Adipocyte (in vitro differentiated cells): ENCODE results near the gene IGFN1.

Experiments used
- DNase-seq: peaks from one replicate; pipeline ENCODE4 v3.0.0-alpha.2; 2015; ENCODE audit warnings: low read depth
- H3K27me3 ChIP-seq: replicated peaks from 2 replicates; pipeline ENCODE4 v1.7.0; 2013; ENCODE audit warnings: mild to moderate bottlenecking, low read length, moderate library complexity; ENCODE audit not compliant: control insufficient read depth, insufficient read depth
- H3K36me3 ChIP-seq: 2 replicates; pipeline ENCODE4 v1.7.0; 2013; ENCODE audit warnings: low read length, mild to moderate bottlenecking, moderate library complexity; ENCODE audit not compliant: control insufficient read depth, insufficient read depth, severe bottlenecking
- H3K4me1 ChIP-seq: 2 replicates; pipeline ENCODE4 v1.7.0; 2013; ENCODE audit warnings: mild to moderate bottlenecking, low read length, moderate library complexity; ENCODE audit not compliant: control insufficient read depth, insufficient read depth
- H3K4me3 ChIP-seq: 2 replicates; pipeline ENCODE4 v1.7.0; 2013; ENCODE audit warnings: mild to moderate bottlenecking, low read length, moderate library complexity
- H3K9ac ChIP-seq: 2 replicates; pipeline ENCODE4 v1.7.0; 2013; ENCODE audit warnings: mild to moderate bottlenecking, low read length, moderate library complexity
- H3K9me3 ChIP-seq: 2 replicates; pipeline ENCODE4 v1.7.0; 2013; ENCODE audit warnings: mild to moderate bottlenecking, low read length, moderate library complexity; ENCODE audit not compliant: control insufficient read depth

Gene IGFN1

DNA sequence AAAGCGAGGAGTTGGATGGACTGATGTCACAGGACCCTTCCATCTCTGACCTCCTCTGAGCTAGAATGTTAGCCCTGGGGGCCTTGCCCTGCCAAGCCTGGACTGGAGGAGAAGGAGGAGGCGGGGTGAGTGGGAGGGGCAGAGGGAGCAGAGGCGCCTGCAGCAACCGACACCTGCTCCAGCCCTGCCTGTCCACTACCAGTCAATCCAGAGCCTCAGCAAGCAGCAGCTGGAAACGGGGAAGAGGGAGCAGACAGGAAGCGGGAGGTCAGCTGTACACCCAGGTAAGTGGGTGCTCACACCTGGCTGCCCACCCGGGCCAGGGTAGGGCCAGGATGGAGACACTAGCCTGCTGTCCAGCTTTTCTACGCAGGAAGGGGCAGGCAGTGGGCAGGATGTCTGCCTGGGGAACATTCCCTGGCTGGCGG lies at the start of gene IGFN1:
Gene IGFN1, plus strand, starts transcription at position 201 of the 428 bp plus-strand sequence. CDS start 2,470 bp downstream, outside the sequence.
- DNase-seq, result no peak
- H3K9ac ChIP-seq, result no peak within 1 kb of the TSS
- H3K36me3 ChIP-seq, result no peaks in the 10 kb centered on the region
- no peaks in the 10 kb centered on the region for H3K9me3 ChIP-seq
- H3K4me1 ChIP-seq, result peaks cover 18% of the 10 kb centered on the region
- H3K4me3 ChIP-seq, result no peak within 1 kb of the TSS
- H3K27me3 ChIP-seq, result no peaks in the 10 kb centered on the region

DNA sequence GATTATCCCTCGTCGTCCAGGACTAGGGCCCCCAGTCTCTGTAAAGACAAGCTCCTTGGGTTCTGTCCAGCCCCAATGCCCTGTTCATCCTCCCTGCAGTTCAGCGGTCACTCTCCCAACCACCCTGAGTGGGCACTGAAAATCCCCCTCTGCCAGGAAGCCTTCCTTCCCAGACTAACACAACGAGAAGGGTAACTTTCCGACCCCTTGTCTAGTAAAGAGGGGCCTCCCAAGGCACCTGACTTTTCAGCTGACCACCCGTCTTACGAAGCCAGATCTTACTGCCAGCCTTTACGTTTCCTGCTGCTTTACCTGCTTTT lies 49.7 kb upstream of the IGFN1 start:
- no peak for DNase-seq
- Histone ChIP-seq H3K9me3 (no peaks in the 10 kb centered on the region), H3K27me3 (no peaks in the 10 kb centered on the region), H3K36me3 (peaks cover 29% of the 10 kb centered on the region), H3K4me3 (no peak overlapping the region), H3K9ac (no peak overlapping the region), H3K4me1 (peaks cover 36% of the 10 kb centered on the region)

DNA sequence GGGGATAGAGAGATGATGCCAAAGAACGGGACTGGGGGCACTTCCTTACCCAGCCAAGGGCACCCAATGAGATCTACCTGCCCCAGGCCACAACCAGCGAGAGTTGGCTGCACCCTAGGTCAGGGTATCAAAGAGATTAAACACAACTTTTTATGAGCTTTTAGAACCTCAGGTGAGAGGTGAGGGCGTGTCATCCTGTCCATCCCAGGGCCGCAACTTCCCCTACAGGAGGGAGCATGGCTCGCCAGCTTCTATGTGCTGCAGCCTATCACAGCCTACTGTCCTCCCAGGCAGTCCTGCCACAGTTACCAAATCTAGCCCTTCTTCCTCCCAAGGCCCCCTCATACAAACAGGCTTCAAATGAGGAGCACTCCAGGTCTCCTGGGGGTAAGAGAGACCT lies 49.2 kb upstream of the IGFN1 start:
- Histone ChIP-seq H3K27me3 (no peaks in the 10 kb centered on the region), H3K4me1 (peaks cover 36% of the 10 kb centered on the region), H3K9me3 (no peaks in the 10 kb centered on the region), H3K9ac (no peak overlapping the region), H3K36me3 (peaks cover 33% of the 10 kb centered on the region), H3K4me3 (no peak overlapping the region)
- DNase-seq, result no peak

DNA sequence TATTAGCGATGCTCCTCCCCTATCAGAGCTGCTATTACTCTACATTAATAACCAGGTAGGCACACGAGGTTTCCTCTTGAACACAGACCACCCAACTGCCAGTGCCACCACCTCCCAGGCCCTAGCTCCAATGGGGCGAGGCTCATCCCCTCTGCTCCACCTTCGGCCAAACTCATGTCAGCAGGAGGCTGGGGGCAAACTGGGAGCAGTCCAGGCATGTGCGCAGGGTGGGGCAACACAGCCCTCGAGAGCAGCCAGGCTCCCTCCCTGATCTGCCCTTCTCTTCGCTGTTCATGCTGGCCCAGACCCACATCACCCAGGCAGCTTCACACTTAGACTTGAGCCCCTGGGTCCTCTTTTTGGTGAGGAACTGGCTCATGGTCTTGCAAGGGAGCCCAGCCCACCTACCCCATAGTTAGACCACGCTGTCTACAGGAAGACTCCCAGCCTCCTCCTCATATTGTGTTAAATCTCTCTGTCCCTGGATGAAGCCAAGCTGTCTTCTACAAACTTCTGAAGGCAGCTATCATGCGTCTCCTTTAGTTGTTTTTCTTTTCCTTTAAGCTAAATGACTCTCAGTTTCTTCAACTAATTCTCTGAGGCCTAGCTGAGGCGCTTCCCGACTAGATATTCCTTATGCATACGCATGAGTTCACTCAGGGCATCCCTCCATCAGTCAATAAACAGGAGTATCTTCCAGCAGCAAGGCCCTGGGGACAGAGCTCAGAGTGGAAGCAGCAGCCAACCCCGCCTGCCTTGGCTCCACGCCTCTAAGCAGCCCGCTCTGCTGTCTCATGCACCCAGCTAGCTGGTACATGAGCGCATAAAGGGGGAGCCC lies 48.4 kb upstream of the IGFN1 start:
- Histone ChIP-seq H3K9me3 (no peaks in the 10 kb centered on the region), H3K4me3 (no peak overlapping the region), H3K36me3 (peaks cover 41% of the 10 kb centered on the region), H3K27me3 (no peaks in the 10 kb centered on the region), H3K9ac (no peak overlapping the region), H3K4me1 (peaks cover 31% of the 10 kb centered on the region)
- DNase-seq, result no peak

DNA sequence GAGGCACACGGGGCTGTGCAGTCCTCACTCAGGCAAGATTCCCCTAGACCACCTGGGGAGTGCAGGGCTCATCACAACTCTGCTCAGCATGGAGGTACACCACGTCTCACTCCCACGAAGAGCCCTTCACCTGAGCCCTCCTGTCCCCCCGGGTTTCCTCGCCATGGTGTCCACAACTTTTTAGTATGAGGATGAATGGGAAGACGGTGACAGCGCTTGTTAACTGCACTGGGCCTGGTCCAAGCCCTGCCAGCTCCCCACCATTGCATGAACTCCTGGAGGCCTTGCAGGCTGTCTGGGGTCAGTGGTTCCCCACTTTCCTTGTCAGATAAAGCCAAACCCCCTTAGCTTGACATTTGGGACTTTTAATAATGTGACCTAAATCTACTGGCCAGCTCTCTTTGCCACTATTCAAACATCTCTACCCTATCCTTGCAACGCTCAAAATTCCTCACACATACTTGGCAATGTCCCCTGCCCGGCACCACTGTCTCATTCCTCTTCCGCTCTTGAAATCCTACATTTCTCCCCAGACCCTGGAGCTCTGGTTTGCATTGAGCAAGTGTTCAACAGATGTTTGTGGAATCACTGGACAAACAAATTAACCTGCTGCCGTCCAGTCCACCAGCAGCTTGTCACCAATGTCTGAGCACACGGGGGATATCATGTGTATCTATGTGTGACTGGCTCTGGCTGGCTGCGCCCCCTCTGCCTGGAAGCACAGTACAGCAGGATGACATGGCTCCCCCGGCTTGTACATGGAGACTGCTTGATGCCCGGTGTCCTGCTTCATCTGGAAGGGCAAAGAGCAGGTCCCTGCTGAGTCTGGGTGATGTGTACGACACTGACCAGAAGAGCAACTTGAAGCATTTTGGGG lies 47.5 kb upstream of the IGFN1 start:
- H3K9me3 ChIP-seq, result no peaks in the 10 kb centered on the region
- peaks cover 22% of the 10 kb centered on the region for H3K4me1 ChIP-seq
- no peak for DNase-seq
- no peak overlapping the region for H3K9ac ChIP-seq
- H3K27me3 ChIP-seq, result no peaks in the 10 kb centered on the region
- peaks cover 44% of the 10 kb centered on the region for H3K36me3 ChIP-seq
- no peak overlapping the region for H3K4me3 ChIP-seq

DNA sequence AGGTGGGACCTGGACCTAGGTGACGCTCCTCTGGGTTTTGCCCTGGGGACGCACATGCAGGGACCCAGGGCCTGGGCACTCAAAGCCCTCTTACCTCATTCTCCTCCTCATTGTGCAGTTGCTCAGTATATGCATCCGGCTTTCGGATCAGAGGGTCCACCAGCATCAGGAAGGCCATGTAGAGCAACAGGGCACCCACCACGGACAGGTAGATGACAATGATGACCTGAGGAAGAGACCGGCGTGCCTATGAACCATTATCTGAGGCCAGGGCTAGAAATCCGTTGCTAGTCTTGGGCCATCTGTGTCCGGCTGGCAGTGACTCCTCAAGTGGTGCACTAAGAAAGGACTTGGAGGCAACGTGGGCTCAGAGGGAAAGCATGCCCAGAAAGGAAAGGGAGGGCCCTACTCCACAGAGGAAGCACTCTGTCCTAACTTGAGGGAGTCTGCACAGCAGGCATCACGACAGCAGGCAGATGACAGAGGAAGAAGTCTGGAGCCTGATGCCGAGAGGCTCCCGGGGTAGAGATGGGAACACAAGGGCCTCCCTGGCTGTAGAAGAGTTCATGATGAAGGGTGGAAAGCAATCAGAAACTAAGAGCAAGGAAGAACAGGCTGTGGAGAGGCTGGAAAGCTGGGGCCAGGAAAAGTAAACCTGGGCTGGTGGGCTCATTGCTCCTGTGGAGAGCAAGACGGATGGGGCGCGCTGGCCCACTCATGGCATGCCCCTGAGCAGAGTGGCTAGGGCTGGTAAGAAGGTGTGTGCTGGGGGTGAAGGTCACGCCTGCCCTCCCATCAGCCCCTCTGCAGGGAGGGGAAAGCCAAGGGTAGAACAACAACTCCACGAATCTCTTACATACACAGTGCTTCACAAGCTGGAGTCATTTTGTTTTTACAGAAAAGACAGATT lies 46.6 kb upstream of the IGFN1 start:
- Histone ChIP-seq H3K4me1 (peaks cover 16% of the 10 kb centered on the region), H3K36me3 (peaks cover 53% of the 10 kb centered on the region), H3K27me3 (no peaks in the 10 kb centered on the region), H3K9me3 (no peaks in the 10 kb centered on the region), H3K9ac (no peak overlapping the region), H3K4me3 (no peak overlapping the region)
- no peak for DNase-seq

DNA sequence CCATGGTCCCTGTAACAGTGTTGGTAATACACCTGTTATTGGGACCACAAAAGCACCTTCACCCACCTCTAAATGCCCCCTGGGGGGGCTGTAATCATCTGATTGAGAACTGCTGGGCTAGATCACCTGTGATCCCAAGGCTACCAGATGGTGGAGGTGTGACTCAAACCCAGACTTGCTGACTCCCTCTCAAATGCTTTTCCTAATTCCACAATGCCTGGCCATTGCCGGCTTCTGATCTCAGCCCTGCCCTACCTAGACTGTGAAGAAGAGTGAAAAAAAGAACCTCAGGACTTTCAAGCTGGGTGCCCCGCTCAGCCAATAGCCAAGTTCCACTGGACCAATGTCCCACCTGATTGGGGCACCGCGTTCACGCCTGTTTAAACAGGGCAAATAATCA lies 45.9 kb upstream of the IGFN1 start:
- no peak overlapping the region for H3K9ac ChIP-seq
- H3K36me3 ChIP-seq, result peaks cover 53% of the 10 kb centered on the region
- no peaks in the 10 kb centered on the region for H3K9me3 ChIP-seq
- no peak for DNase-seq
- no peak overlapping the region for H3K4me3 ChIP-seq
- H3K27me3 ChIP-seq, result no peaks in the 10 kb centered on the region
- H3K4me1 ChIP-seq, result peaks cover 16% of the 10 kb centered on the region

DNA sequence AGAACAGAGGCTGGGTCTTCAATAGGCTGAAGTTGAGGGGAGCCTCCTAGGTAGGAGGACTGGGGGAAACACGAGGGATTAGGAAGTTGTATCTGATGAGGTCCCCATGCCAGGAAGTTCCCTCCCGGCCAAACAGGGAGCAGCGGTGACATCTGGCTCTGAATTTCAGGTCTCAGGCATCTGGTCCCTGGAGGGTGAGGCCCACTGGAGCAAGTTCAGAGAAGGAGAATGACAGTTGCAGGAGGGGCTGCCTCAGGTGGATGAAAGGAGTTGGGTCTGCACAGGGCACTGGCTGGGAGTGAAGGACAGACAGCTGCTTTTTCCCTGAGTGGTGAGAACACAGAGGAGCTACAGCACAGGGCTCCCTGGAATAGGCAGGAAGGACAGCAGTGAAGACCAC lies 45.5 kb upstream of the IGFN1 start:
- peaks cover 56% of the 10 kb centered on the region for H3K36me3 ChIP-seq
- no peaks in the 10 kb centered on the region for H3K9me3 ChIP-seq
- H3K9ac ChIP-seq, result no peak overlapping the region
- no peaks in the 10 kb centered on the region for H3K27me3 ChIP-seq
- DNase-seq, result no peak
- no peak overlapping the region for H3K4me3 ChIP-seq
- H3K4me1 ChIP-seq, result peaks cover 16% of the 10 kb centered on the region

DNA sequence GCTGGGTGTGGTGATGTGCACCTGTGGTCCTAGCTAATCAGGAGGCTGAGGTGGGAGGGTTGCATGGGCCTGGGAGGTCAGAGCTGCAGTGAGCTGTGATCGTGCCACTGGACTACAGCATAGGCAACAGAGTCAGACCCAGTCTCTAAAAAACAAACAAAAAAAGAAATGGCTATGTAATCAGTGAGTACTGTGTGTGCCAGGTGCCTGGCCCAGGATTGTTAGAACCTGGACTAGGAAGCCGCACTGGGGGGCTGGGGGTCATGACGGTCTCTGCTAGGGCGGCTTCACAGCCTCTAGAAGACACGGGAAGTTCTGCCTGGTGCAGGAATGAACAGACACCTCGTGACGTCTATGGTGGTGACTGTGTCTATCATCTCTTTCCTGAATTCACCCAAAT lies 44.8 kb upstream of the IGFN1 start:
- no peak overlapping the region for H3K9ac ChIP-seq
- peaks cover 57% of the 10 kb centered on the region for H3K36me3 ChIP-seq
- no peak overlapping the region for H3K4me3 ChIP-seq
- H3K4me1 ChIP-seq, result peaks cover 16% of the 10 kb centered on the region
- DNase-seq, result no peak
- H3K27me3 ChIP-seq, result no peaks in the 10 kb centered on the region
- H3K9me3 ChIP-seq, result no peaks in the 10 kb centered on the region

DNA sequence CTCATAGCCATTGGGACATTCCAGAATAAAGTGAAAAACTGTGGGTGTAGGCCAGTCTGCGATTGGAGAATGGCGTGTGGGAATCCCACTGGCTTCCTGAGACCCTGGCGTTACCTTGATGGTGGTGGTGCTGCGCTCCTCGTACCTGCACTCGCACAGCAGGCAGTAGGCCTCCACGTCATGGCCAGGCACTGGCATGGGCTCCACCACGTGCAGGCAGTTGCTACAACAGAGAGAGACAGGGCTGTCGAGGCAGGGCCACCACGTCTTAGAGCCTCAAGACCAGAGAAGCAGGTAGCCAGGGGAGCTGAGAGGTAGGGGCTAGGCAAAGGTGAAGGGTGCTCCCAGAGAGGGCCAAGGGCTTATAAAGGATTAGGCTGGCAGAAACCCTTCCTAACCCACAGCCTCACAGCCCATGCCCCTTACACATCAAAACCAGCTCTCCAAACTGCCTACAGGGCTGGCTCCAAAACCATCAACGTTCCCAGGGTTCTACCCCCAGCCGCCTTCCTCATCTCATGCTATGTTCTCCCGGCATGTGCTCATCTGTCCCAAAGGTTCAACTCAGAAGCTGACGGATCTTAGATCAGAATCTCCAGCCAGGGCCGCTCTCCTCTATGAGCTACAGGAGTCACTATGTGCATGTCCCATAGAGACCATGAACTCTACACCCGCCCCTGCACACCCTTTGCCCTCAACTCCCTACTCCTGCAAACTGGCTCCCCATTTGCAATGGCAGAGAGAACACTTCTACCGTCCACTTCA lies 43.8 kb upstream of the IGFN1 start:
- DNase-seq, result no peak
- peaks cover 16% of the 10 kb centered on the region for H3K4me1 ChIP-seq
- H3K9me3 ChIP-seq, result no peaks in the 10 kb centered on the region
- H3K4me3 ChIP-seq, result no peak overlapping the region
- H3K9ac ChIP-seq, result no peak overlapping the region
- H3K36me3 ChIP-seq, result peaks cover 61% of the 10 kb centered on the region
- H3K27me3 ChIP-seq, result no peaks in the 10 kb centered on the region
